OCI-LY7 (cell line): ENCODE results near the gene SOCS6. TPM values are rescaled to one million over a fixed set of nuclear protein-coding genes. Genes with fewer than 3 reads are reported as not detected.

ENCODE experiments used
- BruUV-seq: library from RNA; stranded (reverse); fragments of 400-500 nt; replicated peaks from 2 replicates; lab custom pipeline; 2021; lab: Mats Ljungman, UMichigan
- CTCF ChIA-PET: fragments of 300-600 bp; sonication (Branson Sonifier 250); formaldehyde crosslinking; loops from one replicate; lab custom pipeline; 2022; ENCODE audit warnings: antibody characterized with exemption; ENCODE audit not compliant: unreplicated experiment; lab: Charles Lee
- POLR2A ChIA-PET: fragments of 300-600 bp; sonication (Branson Sonifier 250); formaldehyde crosslinking; loops from one replicate; lab custom pipeline; 2022; ENCODE audit warnings: antibody characterized with exemption; lab: Charles Lee
- DNase-seq: peaks from one replicate; pipeline ENCODE4 v3.0.0-alpha.2; 2015; ENCODE audit warnings: low spot score
- H2AFZ ChIP-seq: fragments of 200-600 bp; sonication (generic), shearing (Covaris generic); 2 replicates; pipeline ENCODE4 v1.6.1; 2014; ENCODE audit warnings: mild to moderate bottlenecking, antibody characterized with exemption, low read length, moderate library complexity
- H3K27ac ChIP-seq: fragments of 200-600 bp; sonication (generic); 2 replicates; pipeline ENCODE4 v1.5.1; 2014; ENCODE audit warnings: mixed run types, low read depth, mild to moderate bottlenecking, moderate library complexity, low read length, inconsistent platforms; ENCODE audit not compliant: poor library complexity, severe bottlenecking
- H3K36me3 ChIP-seq: fragments of 200-600 bp; sonication (generic); 2 replicates; pipeline ENCODE4 v1.6.1; 2014; ENCODE audit warnings: mild to moderate bottlenecking, antibody characterized with exemption, low read length, moderate library complexity, mixed read lengths; ENCODE audit not compliant: insufficient read depth
- H3K4me1 ChIP-seq: fragments of 200-600 bp; sonication (generic); 2 replicates; pipeline ENCODE4 v1.5.1; 2014; ENCODE audit warnings: mild to moderate bottlenecking, low read length; ENCODE audit not compliant: insufficient read depth, poor library complexity, severe bottlenecking
- H3K4me2 ChIP-seq: fragments of 200-600 bp; sonication (generic); 2 replicates; pipeline ENCODE4 v1.6.1; 2014; ENCODE audit warnings: mild to moderate bottlenecking, low read length
- H3K4me3 ChIP-seq: fragments of 200-600 bp; sonication (generic); 2 replicates; pipeline ENCODE4 v1.5.1; 2014; ENCODE audit warnings: mild to moderate bottlenecking, low read depth, low read length; ENCODE audit not compliant: poor library complexity, severe bottlenecking
- H3K79me2 ChIP-seq: fragments of 200-600 bp; sonication (generic); 2 replicates; pipeline ENCODE4 v1.6.1; 2016; ENCODE audit warnings: low read depth, mild to moderate bottlenecking, low read length, moderate library complexity, mixed read lengths; ENCODE audit not compliant: insufficient read depth
- H3K9me2 ChIP-seq: fragments of 200-600 bp; sonication (generic); 2 replicates; pipeline ENCODE4 v1.6.1; 2016; ENCODE audit warnings: mild to moderate bottlenecking, low read length, mixed read lengths; ENCODE audit not compliant: insufficient read depth
- H3K9me3 ChIP-seq: fragments of 200-600 bp; sonication (generic); 2 replicates; pipeline ENCODE4 v1.6.1; 2014; ENCODE audit warnings: mild to moderate bottlenecking, mixed run types, low read length, mixed read lengths
- H4K20me1 ChIP-seq: fragments of 200-600 bp; sonication (generic); 2 replicates; pipeline ENCODE4 v1.6.1; 2014; ENCODE audit warnings: mild to moderate bottlenecking, antibody characterized with exemption, low read length, moderate library complexity, mixed read lengths; ENCODE audit not compliant: insufficient read depth
- EZH2phosphoT487 ChIP-seq: fragments of 200-600 bp; sonication (generic); IDR thresholded peaks from 2 replicates; pipeline ENCODE4 v1.6.1; 2018; ENCODE audit warnings: low read depth, borderline replicate concordance, mild to moderate bottlenecking, mixed run types, antibody characterized with exemption, low read length, moderate library complexity, mixed read lengths
- intact Hi-C: fragments of 100-400 bp; cut with micrococcal nuclease; formaldehyde crosslinking; loops from one replicate; pipeline ENCODE4 v1.10.0; 2022; ENCODE audit not compliant: unreplicated experiment
- total RNA-seq, 2 experiments: library from RNA; depleted of rRNA in 1 of 2; stranded (reverse); fragments of >200 nt in 1 of 2; shearing (Covaris generic) in 1 of 2; gene quantifications; 2 replicates each; pipeline ENCODE4 v1.2.3, GENCODE V29; 2014 to 2022
- TF ChIP-seq, protein P1 (sequence below): fragments of 200-600 bp; sonication (generic); conservative IDR thresholded peaks from 2 replicates; pipeline ENCODE4 v1.5.1; 2014; ENCODE audit warnings: mild to moderate bottlenecking, antibody characterized with exemption, low read length, moderate library complexity, mixed read lengths

SOCS6 gene
- total RNA-seq, 2 experiments from 2014 or later = not detected

DNA sequence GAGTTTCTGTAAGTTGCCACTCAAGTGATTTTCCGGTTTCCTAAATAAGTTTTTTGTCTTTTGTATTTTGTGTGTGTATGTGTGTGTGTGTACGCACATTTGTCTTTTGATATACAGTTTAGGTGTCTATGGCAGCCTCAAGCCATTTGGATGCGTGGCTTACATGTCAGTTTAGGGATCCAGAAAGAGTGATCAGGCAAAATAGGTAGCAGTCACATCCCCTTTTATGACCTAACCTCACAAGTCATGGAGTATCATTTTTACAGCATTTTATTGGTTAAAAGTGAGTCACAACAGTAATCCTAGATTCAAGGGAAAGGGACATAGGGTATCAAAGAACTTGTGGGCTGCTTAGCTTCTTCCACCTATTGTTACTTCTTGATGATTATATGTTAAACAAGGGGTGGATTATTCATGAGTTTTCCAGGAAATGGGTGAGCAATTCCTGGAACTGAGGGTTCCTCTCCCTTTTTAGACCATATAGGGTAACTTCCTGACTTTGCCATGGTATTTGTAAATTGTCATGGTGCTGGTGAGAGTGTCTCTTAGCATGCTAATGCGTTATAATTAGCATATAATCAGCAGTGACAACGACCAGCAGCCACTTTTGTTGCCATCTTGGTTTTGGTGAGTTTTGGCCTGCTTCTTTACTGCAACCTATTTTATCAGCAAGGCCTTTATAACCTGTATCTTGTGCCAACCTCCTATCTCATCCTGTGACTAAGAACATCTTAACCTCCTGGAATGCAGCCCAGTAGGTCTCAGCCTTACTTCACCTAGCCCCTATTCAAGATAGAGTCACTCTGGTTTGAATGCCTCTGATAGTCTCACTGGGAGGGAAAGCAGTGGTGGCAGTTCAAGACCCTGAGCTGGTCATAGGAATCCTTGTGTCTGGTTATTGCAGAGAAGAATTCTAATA, 8.6 kb upstream of the SOCS6 start:
- DNase-seq = no peak
- intact Hi-C loops = no loop called here
- H3K4me3 ChIP-seq = no peak overlapping the region
- H2AFZ ChIP-seq = no peak overlapping the region
- POLR2A ChIA-PET = no interaction called here
- H3K79me2 ChIP-seq = no peaks in the 10 kb centered on the region
- no peak for TF ChIP-seq EZH2phosphoT487
- TF ChIP-seq, protein P1, sequence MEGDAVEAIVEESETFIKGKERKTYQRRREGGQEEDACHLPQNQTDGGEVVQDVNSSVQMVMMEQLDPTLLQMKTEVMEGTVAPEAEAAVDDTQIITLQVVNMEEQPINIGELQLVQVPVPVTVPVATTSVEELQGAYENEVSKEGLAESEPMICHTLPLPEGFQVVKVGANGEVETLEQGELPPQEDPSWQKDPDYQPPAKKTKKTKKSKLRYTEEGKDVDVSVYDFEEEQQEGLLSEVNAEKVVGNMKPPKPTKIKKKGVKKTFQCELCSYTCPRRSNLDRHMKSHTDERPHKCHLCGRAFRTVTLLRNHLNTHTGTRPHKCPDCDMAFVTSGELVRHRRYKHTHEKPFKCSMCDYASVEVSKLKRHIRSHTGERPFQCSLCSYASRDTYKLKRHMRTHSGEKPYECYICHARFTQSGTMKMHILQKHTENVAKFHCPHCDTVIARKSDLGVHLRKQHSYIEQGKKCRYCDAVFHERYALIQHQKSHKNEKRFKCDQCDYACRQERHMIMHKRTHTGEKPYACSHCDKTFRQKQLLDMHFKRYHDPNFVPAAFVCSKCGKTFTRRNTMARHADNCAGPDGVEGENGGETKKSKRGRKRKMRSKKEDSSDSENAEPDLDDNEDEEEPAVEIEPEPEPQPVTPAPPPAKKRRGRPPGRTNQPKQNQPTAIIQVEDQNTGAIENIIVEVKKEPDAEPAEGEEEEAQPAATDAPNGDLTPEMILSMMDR = no peak
- CTCF ChIA-PET = no interaction called here
- H3K27ac ChIP-seq = no peak overlapping the region
- BruUV-seq = no TSS peak
- H3K4me2 ChIP-seq = no peak overlapping the region
- H3K4me1 ChIP-seq = no peaks in the 10 kb centered on the region
- H3K9me2 ChIP-seq = no peaks in the 10 kb centered on the region
- no peaks in the 10 kb centered on the region for H4K20me1 ChIP-seq
- H3K9me3 ChIP-seq = no peaks in the 10 kb centered on the region
- H3K36me3 ChIP-seq = no peaks in the 10 kb centered on the region

DNA sequence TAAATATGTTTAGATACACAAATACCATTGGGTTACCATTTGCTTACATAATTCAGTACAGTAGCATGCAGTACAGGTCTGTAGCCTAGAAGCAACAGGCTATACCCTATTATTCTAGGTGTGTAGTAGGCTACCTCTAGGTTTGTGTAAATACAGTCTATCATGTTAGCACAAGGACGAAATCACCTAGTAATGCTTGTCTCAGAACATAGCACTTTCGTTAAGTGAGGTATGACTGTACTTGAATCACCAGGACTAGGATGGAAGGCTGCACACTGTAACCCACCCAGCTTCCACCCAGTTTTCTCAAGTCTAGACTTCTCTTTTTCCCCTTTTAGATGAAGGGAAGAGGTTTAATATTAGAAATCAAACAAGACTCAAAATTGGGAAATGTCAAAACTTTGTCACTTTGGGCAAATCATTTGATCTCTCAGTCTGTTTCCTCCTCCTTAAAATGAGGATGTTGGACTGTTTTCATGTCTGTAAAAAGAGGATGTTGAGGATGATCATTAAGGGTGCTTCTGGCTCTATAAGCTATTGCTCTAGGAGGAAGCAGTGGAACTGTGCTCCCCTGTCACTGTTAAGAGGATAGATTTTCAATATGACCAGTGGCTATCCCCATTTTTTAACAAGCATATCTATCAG, 3.7 kb upstream of the SOCS6 start:
- H3K9me3 ChIP-seq = no peaks in the 10 kb centered on the region
- no peak overlapping the region for H2AFZ ChIP-seq
- ChIA-PET POLR2A (no interaction called here), CTCF (no interaction called here)
- no TSS peak for BruUV-seq
- no peaks in the 10 kb centered on the region for H3K36me3 ChIP-seq
- no peak for TF ChIP-seq EZH2phosphoT487
- TF ChIP-seq, protein P1 = no peak
- no peak overlapping the region for H3K4me3 ChIP-seq
- no peaks in the 10 kb centered on the region for H3K4me1 ChIP-seq
- no peaks in the 10 kb centered on the region for H3K79me2 ChIP-seq
- no peaks in the 10 kb centered on the region for H3K9me2 ChIP-seq
- intact Hi-C loops = no loop called here
- H3K27ac ChIP-seq = no peak overlapping the region
- H4K20me1 ChIP-seq = no peaks in the 10 kb centered on the region
- no peak for DNase-seq
- H3K4me2 ChIP-seq = no peak overlapping the region
